HCT116 (cell line): Measurements from ENCODE around the gene SNAP29. TPM values are rescaled to one million over a fixed set of nuclear protein-coding genes. Genes with fewer than 3 reads are reported as not detected.
"Not testable (repeated sequence)": the region's sequence is repeated elsewhere in the genome, so short reads cannot be mapped to it uniquely, and the experiment has no call there.

Experiments
- ATAC-seq: fragments of 200-7000 bp; cut with Tn5 transposase; 2 replicates; pipeline ENCODE4 v1.9.1; 2020; ENCODE audit warnings: mild to moderate bottlenecking, moderate library complexity
- BruUV-seq: library from RNA; stranded (reverse); fragments of 400-500 nt; replicated peaks from 2 replicates; lab custom pipeline; 2021; lab: Mats Ljungman, UMichigan
- CTCF ChIA-PET: fragments of 300-600 bp; sonication (Branson Sonifier 250); formaldehyde crosslinking; loops from one replicate; lab custom pipeline; 2021; ENCODE audit warnings: antibody characterized with exemption; lab: Charles Lee
- POLR2A ChIA-PET: fragments of 300-600, 350-600 bp; sonication (Branson Sonifier 250); formaldehyde crosslinking; loops from one replicate; lab custom pipeline; 2021; ENCODE audit warnings: antibody characterized with exemption; lab: Charles Lee
- RAD21 ChIA-PET, 2 experiments: fragments of 300-600 bp; sonication (Branson Sonifier 250); formaldehyde crosslinking; loops; one replicate each; lab custom pipeline; 2023; ENCODE audit warnings: low total read pairs in 2 of 2; ENCODE audit not compliant: uncharacterized antibody in 2 of 2, unreplicated experiment in 2 of 2, low non-redundant PET in 1 of 2; lab: Charles Lee
- DNase-seq: peaks from one replicate; pipeline ENCODE4 v3.0.0-alpha.2; 2010; ENCODE audit warnings: low read depth, low spot score
- H2AFZ ChIP-seq: fragments of 200-600 bp; shearing (Covaris generic), sonication (generic); 2 replicates; pipeline ENCODE4 v1.6.1; 2017; ENCODE audit warnings: low read depth, mixed run types, mixed read lengths, antibody characterized with exemption, low read length; ENCODE audit not compliant: poor library complexity, severe bottlenecking
- H3K27ac ChIP-seq: 2 replicates; pipeline ENCODE4 v1.5.1; 2012; ENCODE audit warnings: low read depth, low read length
- H3K27me3 ChIP-seq: fragments of 200-600 bp; sonication (generic); 2 replicates; pipeline ENCODE4 v1.6.1; 2016; ENCODE audit warnings: mixed run types, low read length, mixed read lengths; ENCODE audit not compliant: insufficient read depth
- H3K36me3 ChIP-seq, 2 experiments: fragments of 200-500 bp in 1 of 2; fragments of 200-600 bp in 1 of 2; sonication (Bioruptor generic) in 1 of 2; sonication (generic) in 1 of 2; 2 replicates each; pipeline versions ENCODE4 v1.5.1 to v1.6.1; 2014 to 2016; ENCODE audit warnings: low read length in 2 of 2, inconsistent platforms in 1 of 2, mixed read lengths in 1 of 2, mixed run types in 1 of 2; ENCODE audit not compliant: insufficient read depth in 2 of 2, control insufficient read depth in 1 of 2
- H3K4me1 ChIP-seq, 2 experiments: fragments of 200-600 bp in 1 of 2; sonication (generic) in 1 of 2; 2 replicates each; pipeline versions ENCODE4 v1.5.1 to v1.6.1; 2012 to 2017; ENCODE audit warnings: low read length in 2 of 2, inconsistent platforms in 1 of 2, mild to moderate bottlenecking in 1 of 2, mixed read lengths in 1 of 2, mixed run types in 1 of 2, moderate library complexity in 1 of 2; ENCODE audit not compliant: insufficient read depth in 2 of 2, control insufficient read depth in 1 of 2
- H3K4me2 ChIP-seq: fragments of 200-600 bp; sonication (generic); 2 replicates; pipeline ENCODE4 v1.6.1; 2017; ENCODE audit warnings: mixed run types, low read length, mixed read lengths
- H3K4me3 ChIP-seq, 2 experiments: fragments of 200-600 bp in 1 of 2; sonication (generic) in 1 of 2; replicated peaks in 1 of 2; 2 replicates each; pipeline ENCODE4 v1.5.1; 2011 to 2016; ENCODE audit warnings: low read length in 2 of 2, control low read depth in 1 of 2, low read depth in 1 of 2, mild to moderate bottlenecking in 1 of 2, mixed read lengths in 1 of 2, mixed run types in 1 of 2
- H3K79me2 ChIP-seq: fragments of 200-600 bp; sonication (generic); 2 replicates; pipeline ENCODE4 v1.6.1; 2017; ENCODE audit warnings: mild to moderate bottlenecking, mixed run types, low read length, moderate library complexity, mixed read lengths; ENCODE audit not compliant: insufficient read depth
- H3K9ac ChIP-seq: fragments of 200-600 bp; sonication (generic); 2 replicates; pipeline ENCODE4 v1.6.1; 2016; ENCODE audit warnings: low read length, mixed read lengths
- H3K9me2 ChIP-seq: fragments of 200-600 bp; sonication (generic), shearing (Covaris generic); 2 replicates; pipeline ENCODE4 v1.6.1; 2017; ENCODE audit warnings: mixed run types, mild to moderate bottlenecking, moderate library complexity; ENCODE audit not compliant: insufficient read depth
- H3K9me3 ChIP-seq, 2 experiments: fragments of 200-500 bp in 1 of 2; fragments of 200-600 bp in 1 of 2; sonication (Bioruptor generic) in 1 of 2; sonication (generic) in 1 of 2; 2 replicates each; pipeline ENCODE4 v1.6.1; 2014 to 2017; ENCODE audit warnings: low read length in 2 of 2, mixed read lengths in 2 of 2, inconsistent platforms in 1 of 2, low read depth in 1 of 2, mild to moderate bottlenecking in 1 of 2, mixed run types in 1 of 2, moderate library complexity in 1 of 2; ENCODE audit not compliant: control insufficient read depth in 1 of 2, insufficient read depth in 1 of 2
- H4K20me1 ChIP-seq: fragments of 200-600 bp; sonication (generic), shearing (Covaris generic); 2 replicates; pipeline ENCODE4 v1.6.1; 2017; ENCODE audit warnings: mixed run types, mild to moderate bottlenecking, moderate library complexity; ENCODE audit not compliant: insufficient read depth
- CEBPB ChIP-seq: IDR thresholded peaks from 2 replicates; pipeline ENCODE4 v1.6.1; 2012; ENCODE audit warnings: low read depth
- CTCF ChIP-seq, 3 experiments: fragments of 200-600 bp in 1 of 3; sonication (generic) in 1 of 3; IDR thresholded peaks in 2 of 3; conservative IDR thresholded peaks in 1 of 3; 2 replicates each; pipeline ENCODE4 v1.5.1; 2012 to 2017; ENCODE audit warnings: low read depth in 2 of 3, low read length in 2 of 3, antibody characterized with exemption in 1 of 3, borderline replicate concordance in 1 of 3, control low read depth in 1 of 3, mild to moderate bottlenecking in 1 of 3, mixed read lengths in 1 of 3, mixed run types in 1 of 3, moderate library complexity in 1 of 3; ENCODE audit not compliant: insufficient read depth in 1 of 3
- EGR1 ChIP-seq: IDR thresholded peaks from 2 replicates; pipeline ENCODE4 v1.6.1; 2012; ENCODE audit warnings: low read depth
- FOSL1 ChIP-seq: IDR thresholded peaks from 2 replicates; pipeline ENCODE4 v1.6.1; 2012; ENCODE audit warnings: low read depth
- JUND ChIP-seq: IDR thresholded peaks from 2 replicates; pipeline ENCODE4 v1.6.1; 2012
- POLR2AphosphoS5 ChIP-seq: IDR thresholded peaks from 2 replicates; pipeline ENCODE4 v1.6.1; 2011; ENCODE audit warnings: mild to moderate bottlenecking, low read depth, low read length, moderate library complexity
- RAD21 ChIP-seq: IDR thresholded peaks from 2 replicates; pipeline ENCODE4 v1.6.1; 2012; ENCODE audit warnings: low read depth, mild to moderate bottlenecking
- SP1 ChIP-seq: IDR thresholded peaks from 2 replicates; pipeline ENCODE4 v1.6.1; 2012; ENCODE audit warnings: low read depth
- TCF7L2 ChIP-seq: IDR thresholded peaks from 2 replicates; pipeline ENCODE4 v1.7.0; 2011; ENCODE audit warnings: borderline replicate concordance, inconsistent platforms; ENCODE audit not compliant: insufficient read depth, insufficient read length; ENCODE audit errors: extremely low read depth
- ZFX ChIP-seq: fragments of 450-650 bp; IDR thresholded peaks from 2 replicates; pipeline ENCODE4 v1.6.1; 2017
- ZNF274 ChIP-seq: fragments of 200-500 bp; sonication (Bioruptor generic); IDR thresholded peaks from 2 replicates; pipeline ENCODE4 v1.6.1; 2014; ENCODE audit warnings: mild to moderate bottlenecking, low read depth, low read length, inconsistent platforms
- intact Hi-C: fragments of 100-400 bp; cut with micrococcal nuclease; formaldehyde crosslinking; loops from 2 replicates; pipeline ENCODE4 v1.10.0; 2022
- total RNA-seq: library from RNA; stranded (reverse); gene quantifications from one replicate; pipeline ENCODE4 v1.2.1, GENCODE V29; 2021; ENCODE audit not compliant: unreplicated experiment

Gene SNAP29
- total RNA-seq, 1 experiment from 2014 or later: 27.3 TPM

- H3K36me3 ChIP-seq, H3K9ac ChIP-seq, H3K27ac ChIP-seq, H3K4me3 ChIP-seq, CTCF ChIA-PET, BruUV-seq, H3K4me2 ChIP-seq, H2AFZ ChIP-seq, H3K9me3 ChIP-seq, DNase-seq, H3K9me2 ChIP-seq, ATAC-seq, H3K27me3 ChIP-seq, POLR2A ChIA-PET, H3K79me2 ChIP-seq, H3K4me1 ChIP-seq, intact Hi-C loops, RAD21 ChIA-PET, H4K20me1 ChIP-seq: not testable (repeated sequence)
These were observed 33.6 kb upstream of the SNAP29 start for GRCh38 chr22:20825216-20825615.

- TF ChIP-seq SP1 (no peak), POLR2AphosphoS5 (no peak), ZNF274 (no peak), TCF7L2 (no peak), ZFX (no peak), EGR1 (no peak), CTCF (IDR thresholded peaks at IDR 0.05 in 2 of 3, conservative IDR thresholded peaks at IDR 0.05 in 1 of 3; ENCODE audit: borderline replicate concordance in 1 of 3, insufficient read depth in 1 of 3, low read depth in 2 of 3, low read length in 2 of 3) (no peak), CEBPB (no peak), FOSL1 (no peak), JUND (no peak), RAD21 (no peak)
- H3K9ac ChIP-seq: no peak overlapping the region
- CTCF ChIA-PET: no interaction called here
- POLR2A ChIA-PET: no interaction called here
- no peaks in the 10 kb centered on the region for H3K79me2 ChIP-seq
- no peaks in the 10 kb centered on the region for H3K9me2 ChIP-seq
- no peaks in the 10 kb centered on the region for H3K27me3 ChIP-seq
- no peak overlapping the region for H3K4me3 ChIP-seq
- intact Hi-C loops: no loop called here
- H4K20me1 ChIP-seq: no peaks in the 10 kb centered on the region
- RAD21 ChIA-PET: no interaction called here
- no peak for ATAC-seq
- DNase-seq: no peak
- no peak overlapping the region for H3K27ac ChIP-seq
- BruUV-seq: no TSS peak
- H3K36me3 ChIP-seq: peaks cover 0 to 4% of the 10 kb centered on the region in 2 experiments; a peak in 3 of 4 replicates
- no peaks in the 10 kb centered on the region for H3K9me3 ChIP-seq
- no peak overlapping the region for H3K4me2 ChIP-seq
- H3K4me1 ChIP-seq: no peaks in the 10 kb centered on the region
- H2AFZ ChIP-seq: no peak overlapping the region
These were observed 33.2 kb upstream of the SNAP29 start for GRCh38 chr22:20825624-20826023.

- POLR2A ChIA-PET, H3K4me2 ChIP-seq, H2AFZ ChIP-seq, RAD21 ChIA-PET, CTCF ChIA-PET, H3K27me3 ChIP-seq, H3K9ac ChIP-seq, H3K36me3 ChIP-seq, H3K9me2 ChIP-seq, H4K20me1 ChIP-seq, H3K9me3 ChIP-seq, H3K4me1 ChIP-seq, ATAC-seq, BruUV-seq, DNase-seq, intact Hi-C loops, H3K79me2 ChIP-seq, H3K4me3 ChIP-seq, H3K27ac ChIP-seq: not testable (repeated sequence)
These were observed 32.2 kb upstream of the SNAP29 start for GRCh38 chr22:20826373-20827152.
